ENCODE data around the gene TMEM182.

- TF ChIP-seq CTCF (IDR thresholded peaks at IDR 0.05) (no peak), POLR2A (IDR thresholded peaks at IDR 0.05) (no peak)
Observed at GRCh38 chr2:102832789-102833188, 71.0 kb downstream of the TMEM182 start.
